ENCODE data around the gene MYH7B. TPM values are rescaled to one million over a fixed set of nuclear protein-coding genes. Genes with fewer than 3 reads are reported as not detected.

MYH7B gene
- total RNA-seq, 1 donor from 2014 or later, result 0.19 TPM

DNA sequence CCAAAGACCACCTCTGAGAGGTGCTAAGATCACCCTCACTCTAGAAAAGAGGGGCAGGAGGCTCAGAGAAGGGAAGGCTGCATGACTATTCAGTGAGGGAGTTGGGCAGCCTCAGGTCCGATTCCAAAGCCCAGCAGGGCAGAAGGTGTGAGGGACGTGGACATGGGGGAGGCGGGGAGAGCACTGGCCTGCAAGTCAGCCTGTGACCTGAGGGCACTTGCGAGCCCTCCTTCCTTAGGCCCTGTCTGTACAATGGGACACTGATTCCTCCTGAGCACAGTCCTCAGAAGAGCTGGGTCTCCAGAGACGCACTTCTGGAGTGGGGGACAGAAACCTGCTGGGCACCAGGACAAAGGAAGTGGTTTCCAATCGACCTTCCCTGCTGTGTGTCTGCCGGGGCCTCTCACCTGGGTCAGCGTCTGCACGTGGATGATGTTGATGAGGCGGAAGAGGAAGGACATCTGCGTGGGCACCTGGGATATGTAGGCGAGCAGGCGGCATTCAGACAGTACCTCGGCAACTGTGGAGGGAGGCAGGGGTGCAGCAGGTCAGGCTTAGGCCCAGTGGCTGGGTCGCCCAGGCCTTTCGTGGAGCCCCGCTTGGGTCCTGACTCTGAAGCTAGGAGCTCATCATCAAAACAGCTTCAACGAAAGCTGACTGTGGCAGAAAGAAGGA, 48.5 kb downstream of the MYH7B start:
- Mint-ChIP-seq H3K4me3 (no peak overlapping the region), H3K9me3 (no peaks in the 10 kb centered on the region), H3K27me3 (no peaks in the 10 kb centered on the region), H3K36me3 (ENCODE audit: low read depth) (peaks cover 55% of the 10 kb centered on the region), H3K27ac (no peak overlapping the region), H3K4me1 (no peaks in the 10 kb centered on the region)
- intact Hi-C loops (cut with micrococcal nuclease), result loop anchor here (5.0 kb wide), 1 partner anchor 132 kb away; the partner anchor contains the start of gene GGT7
- DNase-seq, result no peak

GRCh38 chr20:35004749-35005462, 49.2 kb downstream of the MYH7B start:
- intact Hi-C loops (cut with micrococcal nuclease), result loop anchor here (5.0 kb wide), 1 partner anchor 133 kb away; the partner anchor contains the start of gene GGT7
- no peaks in the 10 kb centered on the region for H3K4me1 Mint-ChIP-seq
- H3K4me3 Mint-ChIP-seq, result no peak overlapping the region
- H3K36me3 Mint-ChIP-seq (ENCODE audit: low read depth), result peaks cover 59% of the 10 kb centered on the region
- H3K9me3 Mint-ChIP-seq, result no peaks in the 10 kb centered on the region
- H3K27me3 Mint-ChIP-seq, result no peaks in the 10 kb centered on the region
- H3K27ac Mint-ChIP-seq, result no peak overlapping the region
- no peak for DNase-seq

Other genes with a start within 250 kb of the MYH7B start
- gene NCOA6, start 130.2 kb upstream of the MYH7B start, total RNA-seq, result 25.1 and 26.8 TPM in 2 replicates
- 12.8 and 14.8 TPM in 2 replicates for gene GGT7, start 83.0 kb upstream of the MYH7B start, total RNA-seq
- 44.8 and 54.4 TPM in 2 replicates for gene ACSS2, start 79.3 kb upstream of the MYH7B start, total RNA-seq
- gene GSS, start 62 bp upstream of the MYH7B start, total RNA-seq, result 71.0 and 71.3 TPM in 2 replicates
- 46.4 and 47.8 TPM in 2 replicates for gene TRPC4AP, start 136.9 kb downstream of the MYH7B start, total RNA-seq
- 19.2 and 21.1 TPM in 2 replicates for gene EDEM2, start 191.5 kb downstream of the MYH7B start, total RNA-seq
- gene PROCR, start 216.2 kb downstream of the MYH7B start, total RNA-seq, result 0.24 and 0.84 TPM in 2 replicates